ENCODE results near the gene MYLK. TPM values are rescaled to one million over a fixed set of nuclear protein-coding genes. Genes with fewer than 3 reads are reported as not detected.

MYLK gene
- total RNA-seq, 1 donor from 2014 or later: 24.3 TPM

DNA sequence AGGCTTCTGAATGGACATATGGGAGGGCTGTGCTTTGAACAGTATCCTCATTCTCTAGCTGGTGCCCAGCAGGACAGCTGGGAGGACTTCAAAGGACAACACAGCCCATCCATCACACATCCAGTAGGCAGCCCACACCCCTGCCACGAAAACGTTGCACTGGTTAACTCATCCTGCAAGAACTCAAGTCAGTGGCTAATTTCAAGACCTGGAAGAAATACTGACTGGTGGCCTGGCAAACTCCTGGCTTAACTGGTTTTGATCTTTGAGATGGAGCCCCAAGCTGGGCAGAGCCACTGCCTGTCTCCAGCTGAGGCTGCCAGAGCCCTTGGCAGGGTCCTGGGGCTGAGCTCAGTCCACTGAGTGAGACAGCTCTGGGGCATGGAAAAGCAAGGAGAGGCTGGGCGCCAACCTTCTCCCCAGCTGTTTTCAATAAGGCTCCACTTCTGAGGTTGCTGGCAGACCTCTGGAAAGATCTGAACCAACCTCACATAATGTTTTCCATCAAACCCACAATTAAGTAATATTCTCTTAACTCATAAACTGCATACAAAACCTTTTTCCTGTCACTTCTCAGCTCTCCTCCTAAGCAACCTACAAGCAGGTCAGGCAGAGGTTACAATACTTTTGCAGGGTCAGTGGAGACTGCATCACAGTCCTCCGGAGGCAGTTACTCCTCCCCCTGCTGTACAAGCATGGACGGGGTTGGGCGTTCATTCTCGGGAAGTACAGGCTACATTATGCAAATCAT is 110.3 kb downstream of the MYLK start:
- no peak for DNase-seq (ENCODE audit: low read depth, low spot score)

DNA sequence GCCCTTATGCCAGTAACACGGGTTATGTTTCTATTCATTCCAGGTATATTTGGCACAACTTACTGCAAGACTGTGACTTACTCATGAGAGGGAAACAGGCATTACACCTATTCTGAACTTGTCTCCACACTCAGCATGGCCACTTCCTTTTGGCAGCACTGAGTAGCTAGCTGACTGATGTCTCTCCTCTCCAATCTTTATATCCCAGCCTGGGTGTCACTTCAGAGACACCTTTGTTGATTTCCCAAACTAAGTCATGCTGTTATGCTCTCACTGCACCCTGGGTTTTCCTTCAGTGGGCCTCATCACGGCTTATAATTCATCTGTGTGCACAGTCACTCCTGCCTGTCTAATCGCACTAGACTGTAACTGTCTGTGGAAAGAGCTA is 114.8 kb downstream of the MYLK start:
- no peak for DNase-seq (ENCODE audit: low read depth, low spot score)

DNA sequence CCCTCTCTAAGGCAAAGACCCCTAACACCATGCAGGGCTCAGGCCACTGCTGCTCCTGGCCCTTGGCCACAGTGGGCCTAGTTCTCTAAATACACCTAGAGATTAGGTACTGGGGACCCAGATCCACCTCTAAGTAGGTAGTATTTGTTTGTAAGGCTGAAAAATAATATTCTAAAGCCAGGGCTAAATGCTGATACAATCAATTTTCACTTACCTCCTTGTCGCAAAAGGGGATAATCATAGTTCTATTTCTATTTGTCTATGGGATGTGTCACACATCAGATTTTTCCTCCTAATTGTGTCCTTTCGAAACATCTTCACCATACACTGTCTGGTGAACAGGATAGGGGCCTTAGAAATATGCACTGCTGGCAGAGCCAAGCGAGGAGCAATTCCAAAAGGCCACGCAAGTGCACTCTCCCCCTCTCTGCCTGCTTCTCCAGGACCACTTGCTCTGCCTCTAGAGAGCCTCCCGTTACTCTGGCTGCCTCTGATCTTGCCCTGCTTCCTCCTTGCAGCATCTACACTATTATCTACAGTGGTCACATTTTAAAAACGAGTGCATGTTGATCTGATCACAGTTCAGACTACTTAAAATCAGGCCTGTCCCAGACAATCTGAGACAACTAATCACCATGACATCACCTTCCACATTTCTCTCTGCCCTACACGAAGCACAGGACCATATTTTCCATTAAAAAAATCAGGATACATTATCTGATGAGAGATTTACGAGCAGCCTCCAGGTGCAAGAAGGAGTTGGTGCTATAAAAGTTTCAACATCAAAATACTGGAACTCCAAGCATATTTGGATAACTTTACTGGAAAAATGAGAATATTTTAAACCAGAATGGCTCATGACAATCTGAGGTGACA is 115.4 kb downstream of the MYLK start:
- DNase-seq (ENCODE audit: low read depth, low spot score): no peak

GRCh38 chr3:123767564-123768292 is 116.4 kb downstream of the MYLK start:
- no peak for DNase-seq (ENCODE audit: low read depth, low spot score)

DNA sequence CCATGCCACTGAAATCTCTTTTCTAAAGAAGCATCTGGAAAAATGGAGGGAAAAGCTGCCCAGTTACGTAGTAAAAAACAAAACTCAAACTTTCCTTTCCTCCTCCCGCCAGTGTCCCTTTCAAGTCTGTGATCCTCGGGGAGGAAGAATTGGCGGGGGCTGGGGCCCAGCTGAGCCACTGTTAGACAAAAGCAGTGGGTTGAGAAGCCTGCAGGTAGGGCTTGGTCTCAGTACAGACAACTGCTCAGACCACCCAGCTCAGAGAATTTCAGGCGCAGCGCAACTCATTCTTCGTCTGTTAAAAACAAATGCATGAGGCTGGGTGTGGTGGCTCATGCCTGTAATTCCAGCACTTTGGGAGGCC is 117.1 kb downstream of the MYLK start:
- no peak for DNase-seq (ENCODE audit: low read depth, low spot score)

GRCh38 chr3:123766193-123767008 is 117.7 kb downstream of the MYLK start:
- DNase-seq (ENCODE audit: low read depth, low spot score): no peak

- no peak for DNase-seq (ENCODE audit: low read depth, low spot score)
These were observed 118.5 kb downstream of the MYLK start for GRCh38 chr3:123765475-123766128.

GRCh38 chr3:123764647-123765046 is 119.5 kb downstream of the MYLK start:
- no peak for DNase-seq (ENCODE audit: low read depth, low spot score)

DNA sequence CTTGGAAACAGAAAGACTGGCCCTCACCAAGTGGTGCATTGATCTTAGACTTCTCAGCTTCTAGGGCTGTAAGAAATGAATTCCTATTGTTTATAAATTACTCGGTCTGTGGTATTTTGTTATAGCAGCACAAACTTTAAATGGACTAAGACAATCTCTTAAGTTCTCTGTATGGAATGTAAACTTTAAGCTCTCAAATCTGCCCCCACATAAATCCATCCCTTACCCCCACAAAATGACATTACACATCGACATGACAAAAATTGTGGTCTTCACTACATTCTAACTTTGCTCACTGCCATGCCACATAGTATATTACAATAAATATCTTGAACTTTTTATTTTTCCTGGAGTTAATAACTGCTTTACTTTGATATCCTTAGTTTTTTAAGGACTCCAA is 121.3 kb downstream of the MYLK start:
- DNase-seq (ENCODE audit: low read depth, low spot score): no peak

DNA sequence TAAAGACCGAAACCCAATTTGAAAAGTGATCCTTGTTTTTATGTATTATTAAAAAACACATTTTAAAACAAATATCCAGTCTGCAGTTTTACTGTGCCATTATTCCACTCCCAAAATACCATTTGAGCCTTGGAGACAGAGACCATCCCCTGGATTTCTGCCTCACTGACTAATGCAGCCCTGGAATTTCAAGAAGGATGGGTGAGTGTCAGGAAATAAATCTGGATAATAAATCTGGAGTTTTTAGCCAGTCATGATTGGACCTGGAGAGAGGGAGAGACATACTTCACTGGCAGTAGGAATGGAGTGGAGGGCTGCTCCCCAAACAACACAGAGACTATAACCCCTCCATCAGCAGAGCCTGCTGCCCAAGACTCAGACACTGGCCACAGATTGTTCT is 123.3 kb downstream of the MYLK start:
- no peak for DNase-seq (ENCODE audit: low read depth, low spot score)

- no peak for DNase-seq (ENCODE audit: low read depth, low spot score)
These were observed 124.3 kb downstream of the MYLK start for GRCh38 chr3:123759871-123760270.

DNA sequence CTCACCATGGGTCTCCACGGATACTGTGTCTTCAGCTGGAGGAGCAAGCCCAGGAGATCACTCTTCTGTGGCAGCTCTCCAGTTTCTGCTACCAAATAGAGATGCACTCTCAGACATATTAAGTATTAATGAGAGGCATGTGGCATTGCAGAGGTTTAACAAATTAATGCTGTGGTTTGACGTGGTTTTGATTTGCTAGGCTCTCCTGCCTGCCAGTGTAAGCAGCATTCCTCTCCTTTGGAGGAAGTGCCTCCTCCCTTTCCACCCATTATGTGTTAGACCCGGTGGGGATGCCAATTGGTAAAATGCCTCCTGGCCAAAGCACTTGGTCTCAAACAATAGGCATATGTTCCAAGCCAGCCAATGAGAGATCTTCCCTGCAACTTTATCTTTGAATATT is 124.8 kb downstream of the MYLK start:
- no peak for DNase-seq (ENCODE audit: low read depth, low spot score)

- no peak for DNase-seq (ENCODE audit: low read depth, low spot score)
These were observed 126.0 kb downstream of the MYLK start for GRCh38 chr3:123758081-123758564.

DNA sequence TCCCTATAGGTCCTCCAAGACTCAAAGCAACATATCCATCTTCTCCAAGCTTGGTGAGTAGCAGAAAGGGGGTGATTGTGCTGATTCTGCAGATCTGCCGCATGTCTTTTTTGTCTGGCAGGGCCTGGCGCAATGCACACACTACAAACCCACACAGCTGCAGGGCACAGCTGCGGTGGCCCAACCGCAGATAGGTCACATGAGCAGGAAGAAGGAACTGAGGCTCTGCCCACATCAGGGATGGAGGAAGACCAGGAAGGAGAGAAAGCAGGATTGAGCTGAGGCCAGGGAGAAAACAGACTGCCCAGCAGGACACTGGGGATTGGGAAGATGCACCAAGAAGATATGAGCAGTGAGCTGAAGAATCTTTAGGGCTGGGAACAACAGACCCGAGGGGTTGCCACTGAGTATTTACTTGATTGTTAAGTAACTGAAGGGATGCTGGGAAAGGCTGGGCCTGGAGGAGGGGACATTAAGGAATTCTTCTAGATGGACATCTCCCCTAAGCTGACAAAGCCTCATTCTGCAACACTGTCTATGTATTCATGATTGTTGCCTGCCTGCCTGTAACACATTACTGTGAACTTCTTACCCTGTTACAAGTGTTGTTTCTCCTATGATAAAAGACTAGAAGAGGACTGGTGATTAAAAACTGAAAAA is 126.7 kb downstream of the MYLK start:
- no peak for DNase-seq (ENCODE audit: low read depth, low spot score)

GRCh38 chr3:123755501-123755900 is 128.6 kb downstream of the MYLK start:
- no peak for DNase-seq (ENCODE audit: low read depth, low spot score)

DNA sequence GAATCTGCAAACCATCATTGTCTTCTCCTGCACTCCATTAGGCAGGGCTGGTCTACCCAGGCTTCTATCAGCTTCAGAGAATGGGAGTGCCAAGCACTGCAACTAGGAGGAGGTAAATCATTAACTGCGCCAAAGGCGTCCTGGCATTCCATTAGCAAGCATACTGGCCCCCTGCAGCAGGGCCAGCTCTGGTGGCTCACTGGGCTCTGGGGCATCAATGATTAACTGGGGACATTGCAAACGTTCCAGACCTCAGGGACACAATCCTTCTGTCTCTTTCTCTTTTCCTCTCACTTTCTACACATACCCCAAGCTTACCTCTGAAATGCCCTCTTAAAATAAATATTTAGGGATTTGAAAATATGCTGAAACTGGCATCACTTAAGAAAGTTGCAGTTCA is 129.0 kb downstream of the MYLK start:
- no peak for DNase-seq (ENCODE audit: low read depth, low spot score)

DNA sequence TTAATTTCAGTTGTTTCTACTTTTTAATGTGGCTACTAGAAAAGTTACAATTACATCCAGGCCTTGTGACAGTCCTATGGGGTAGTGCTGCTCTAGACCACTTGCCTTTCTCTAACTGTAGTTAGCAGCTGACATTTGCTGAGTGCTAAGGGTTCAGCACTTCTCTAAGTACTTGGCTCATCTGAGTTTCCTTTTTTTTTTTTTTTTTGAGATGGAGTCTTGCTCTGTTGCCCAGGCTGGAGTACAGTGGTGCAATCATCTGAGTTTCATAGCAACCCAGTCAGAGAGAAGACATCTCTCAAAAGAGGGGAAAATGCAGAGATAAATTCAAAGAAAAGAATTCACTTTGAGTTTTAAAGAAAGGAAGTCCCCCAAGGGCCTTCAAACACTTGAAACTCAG is 130.8 kb downstream of the MYLK start:
- no peak for DNase-seq (ENCODE audit: low read depth, low spot score)

GRCh38 chr3:123752228-123752627 is 131.9 kb downstream of the MYLK start:
- DNase-seq (ENCODE audit: low read depth, low spot score): no peak

DNA sequence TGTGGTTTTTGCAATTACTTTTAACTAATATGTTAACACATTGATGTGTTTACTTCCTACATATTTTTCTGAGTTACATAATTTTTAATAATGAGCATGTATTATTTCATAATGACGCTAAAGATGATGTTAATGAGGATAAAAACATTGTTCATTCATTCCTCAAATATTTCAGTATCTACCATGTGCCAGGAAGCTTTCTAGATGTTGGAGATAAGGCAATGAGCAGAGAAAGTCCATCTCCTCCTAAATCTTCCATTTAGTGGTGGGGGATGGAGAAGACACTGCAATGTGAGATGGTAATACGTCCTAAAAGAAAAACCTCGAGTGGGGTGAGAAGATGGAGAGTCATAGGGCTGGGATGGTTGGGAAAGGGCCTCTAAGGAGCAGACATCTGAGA is 132.7 kb downstream of the MYLK start:
- DNase-seq (ENCODE audit: low read depth, low spot score): no peak
